Activated T-helper 2 cell treated with anti-CD3 and anti-CD28 coated beads, Interferon-gamma antibody, Interleukin-2, Interleukin-4, amounts not matched to agents 10 μg/mL and 5 μg/mL and 100 μg/mL, durations not matched to agents 14 hours and 24 hours and 36 hours (primary cell): ENCODE results near the gene SCARF1. TPM values are rescaled to one million over a fixed set of nuclear protein-coding genes. Genes with fewer than 3 reads are reported as not detected.
A peak's percentile ranks its signal among the peaks of the same experiment; 100 is the strongest.

Source experiments
- DNase-seq: peaks from one replicate; pipeline ENCODE4 v3.0.0; 2021; ENCODE audit warnings: low spot score
- H3K27ac Mint-ChIP-seq: one replicate; pipeline ENCODE4 v1.8.0; 2021; ENCODE audit warnings: mixed read lengths
- H3K27me3 Mint-ChIP-seq: one replicate; pipeline ENCODE4 v1.8.0; 2021; ENCODE audit warnings: low read depth, mixed read lengths
- H3K36me3 Mint-ChIP-seq: one replicate; pipeline ENCODE4 v1.8.0; 2021; ENCODE audit warnings: low read depth, mixed read lengths
- H3K4me1 Mint-ChIP-seq: one replicate; pipeline ENCODE4 v1.8.0; 2021; ENCODE audit warnings: low read depth, mixed read lengths
- H3K4me3 Mint-ChIP-seq: one replicate; pipeline ENCODE4 v1.8.0; 2021; ENCODE audit warnings: low read depth, mild to moderate bottlenecking, moderate library complexity, mixed read lengths
- H3K9me3 Mint-ChIP-seq: one replicate; pipeline ENCODE4 v1.8.0; 2021; ENCODE audit warnings: mixed read lengths
- intact Hi-C: fragments of 100-400 bp; cut with micrococcal nuclease; formaldehyde crosslinking; loops from one replicate; pipeline ENCODE4 v1.15.1; 2023
- total RNA-seq: library from RNA; stranded (reverse); gene quantifications from 2 replicates; pipeline ENCODE4 v1.2.3, GENCODE V29; 2022

Gene SCARF1
- total RNA-seq, 1 donor from 2014 or later: 3.4 TPM

GRCh38 chr17:1620486-1620885 is 25.0 kb downstream of the SCARF1 start:
- intact Hi-C loops: loop anchor here (10.0 kb wide), 1 partner anchor 346 kb away; the partner anchor contains the start of genes BHLHA9 and TRARG1
- DNase-seq: no peak
- Mint-ChIP-seq H3K36me3 (no peaks in the 10 kb centered on the region), H3K4me3 (no peak overlapping the region), H3K9me3 (no peaks in the 10 kb centered on the region), H3K27ac (no peak overlapping the region), H3K4me1 (no peaks in the 10 kb centered on the region), H3K27me3 (peaks cover 2% of the 10 kb centered on the region)

DNA sequence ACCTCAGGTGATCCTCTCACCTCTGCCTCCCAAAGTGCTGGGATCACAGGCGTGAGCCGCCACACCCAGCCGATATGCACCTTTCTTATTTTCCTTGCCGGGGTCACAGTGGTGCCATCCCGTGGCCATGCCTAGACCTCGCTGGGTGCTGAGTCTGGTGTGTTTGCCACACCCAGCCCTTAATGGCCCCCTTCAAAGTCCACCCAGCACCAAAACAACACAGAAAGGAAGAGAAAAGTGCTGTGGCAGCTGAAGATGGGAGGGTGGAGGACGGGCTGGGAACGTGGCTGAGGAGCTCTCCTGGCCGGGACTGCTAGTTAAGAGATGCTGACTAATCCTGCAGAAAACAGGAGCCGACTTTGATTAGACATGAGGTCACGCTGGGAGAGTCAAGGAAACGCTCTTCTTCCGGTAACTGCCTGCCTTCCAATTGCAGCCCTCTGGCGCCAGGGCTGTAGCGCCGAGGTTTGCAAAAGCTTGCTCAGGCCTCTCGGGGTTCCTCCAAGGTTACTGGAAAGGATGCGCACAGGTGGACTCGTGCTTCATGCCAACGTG is 27.8 kb downstream of the SCARF1 start:
- Mint-ChIP-seq H3K9me3 (no peaks in the 10 kb centered on the region), H3K27ac (peak overlapping the region; percentile 39), H3K4me1 (no peaks in the 10 kb centered on the region)

GRCh38 chr17:1616101-1616500 is 29.4 kb downstream of the SCARF1 start:
- H3K27ac Mint-ChIP-seq: no peak overlapping the region
- intact Hi-C loops: no loop called here
- H3K27me3 Mint-ChIP-seq: no peaks in the 10 kb centered on the region
- no peak overlapping the region for H3K4me3 Mint-ChIP-seq
- H3K9me3 Mint-ChIP-seq: no peaks in the 10 kb centered on the region
- no peaks in the 10 kb centered on the region for H3K36me3 Mint-ChIP-seq
- no peak for DNase-seq
- H3K4me1 Mint-ChIP-seq: no peaks in the 10 kb centered on the region

More for the DNA sequence above, 27.8 kb downstream of the SCARF1 start:
- H3K27me3 Mint-ChIP-seq: no peaks in the 10 kb centered on the region
- DNase-seq: no peak
- no peak overlapping the region for H3K4me3 Mint-ChIP-seq
- H3K36me3 Mint-ChIP-seq: no peaks in the 10 kb centered on the region
- intact Hi-C loops: no loop called here

DNA sequence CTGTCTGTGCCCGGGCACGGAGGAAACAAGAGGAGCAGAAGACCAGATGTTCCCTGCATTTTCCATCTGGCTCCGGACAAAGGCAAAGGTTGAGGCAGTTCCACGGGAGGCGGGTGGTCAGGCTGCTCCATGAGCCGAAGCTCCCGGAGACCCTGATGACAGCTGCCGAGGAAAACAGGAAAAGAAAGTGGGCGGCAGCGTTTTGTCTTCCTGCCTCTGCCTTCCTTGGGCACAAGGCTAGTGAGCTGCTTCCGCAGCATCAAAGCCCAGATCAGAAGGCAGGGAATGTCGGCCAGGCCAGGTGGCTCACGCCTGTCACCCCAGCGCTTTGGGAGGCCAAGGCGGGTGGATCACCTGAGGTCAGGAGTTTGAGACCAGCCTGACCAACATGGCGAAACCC is 33.1 kb downstream of the SCARF1 start:
- no peak for DNase-seq
- Mint-ChIP-seq H3K36me3 (no peaks in the 10 kb centered on the region), H3K9me3 (no peaks in the 10 kb centered on the region), H3K27ac (no peak overlapping the region), H3K4me1 (peaks cover 11% of the 10 kb centered on the region), H3K4me3 (no peak overlapping the region), H3K27me3 (no peaks in the 10 kb centered on the region)
- intact Hi-C loops: no loop called here

DNA sequence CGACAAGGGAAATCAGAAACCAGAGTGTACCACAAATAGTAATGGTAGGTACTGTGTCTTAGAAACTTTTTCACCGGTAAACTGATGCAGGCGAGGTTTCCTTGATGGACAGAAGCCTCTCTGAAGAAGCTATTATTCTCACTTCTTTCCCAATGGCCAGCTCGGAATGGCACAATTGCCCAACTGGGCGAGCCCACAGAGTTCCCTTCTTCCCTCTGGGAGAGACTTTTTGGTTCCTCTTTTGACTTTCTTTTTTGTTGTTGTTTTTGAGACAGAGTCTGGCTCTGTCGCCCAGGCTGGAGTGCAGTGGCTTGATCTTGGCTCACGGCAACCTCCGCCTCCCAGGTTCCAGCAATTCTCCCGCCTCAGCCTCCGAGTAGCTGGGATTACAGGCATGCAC is 33.8 kb downstream of the SCARF1 start:
- no peak overlapping the region for H3K27ac Mint-ChIP-seq
- H3K4me1 Mint-ChIP-seq: peaks cover 18% of the 10 kb centered on the region
- no peak overlapping the region for H3K4me3 Mint-ChIP-seq
- no peaks in the 10 kb centered on the region for H3K9me3 Mint-ChIP-seq
- DNase-seq: no peak
- H3K27me3 Mint-ChIP-seq: no peaks in the 10 kb centered on the region
- intact Hi-C loops: no loop called here
- no peaks in the 10 kb centered on the region for H3K36me3 Mint-ChIP-seq

- no peak for DNase-seq
- H3K4me1 Mint-ChIP-seq: peaks cover 30% of the 10 kb centered on the region
- intact Hi-C loops: no loop called here
- H3K36me3 Mint-ChIP-seq: no peaks in the 10 kb centered on the region
- H3K9me3 Mint-ChIP-seq: no peaks in the 10 kb centered on the region
- peak overlapping the region; percentile 55 for H3K27ac Mint-ChIP-seq
- H3K27me3 Mint-ChIP-seq: no peaks in the 10 kb centered on the region
- H3K4me3 Mint-ChIP-seq: no peak overlapping the region
These were observed 36.9 kb downstream of the SCARF1 start for GRCh38 chr17:1608676-1609075.

DNA sequence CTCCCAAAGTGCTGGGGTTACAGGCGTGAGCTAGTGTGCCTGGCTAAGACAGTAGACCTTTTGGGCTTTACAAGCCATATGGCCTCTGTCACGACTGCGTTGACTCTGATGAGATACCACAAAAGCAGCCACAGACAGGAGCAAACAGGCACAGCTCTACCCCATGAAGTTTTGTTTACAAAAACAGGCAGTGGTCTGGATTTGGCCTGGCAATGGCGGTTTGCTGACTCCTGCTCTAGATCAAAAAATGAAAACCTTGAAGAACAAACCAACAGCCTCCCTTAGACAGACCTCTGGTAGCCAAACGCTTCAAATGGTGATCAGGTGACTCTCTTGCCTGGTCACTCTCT is 37.6 kb downstream of the SCARF1 start:
- Mint-ChIP-seq H3K36me3 (no peaks in the 10 kb centered on the region), H3K9me3 (no peaks in the 10 kb centered on the region), H3K27ac (peak overlapping the region; percentile 98), H3K4me3 (peak overlapping the region; percentile 5), H3K4me1 (peaks cover 30% of the 10 kb centered on the region), H3K27me3 (no peaks in the 10 kb centered on the region)
- intact Hi-C loops: loop anchor here (1.0 kb wide), 2 partner anchors 20 to 46 kb away; partner anchors contain the start of genes PITPNA and SLC43A2
- no peak for DNase-seq

- intact Hi-C loops: no loop called here
- Mint-ChIP-seq H3K9me3 (peaks cover 5% of the 10 kb centered on the region), H3K27ac (peak overlapping the region; percentile 98), H3K4me3 (no peak overlapping the region), H3K36me3 (no peaks in the 10 kb centered on the region), H3K4me1 (peaks cover 30% of the 10 kb centered on the region), H3K27me3 (no peaks in the 10 kb centered on the region)
- no peak for DNase-seq
These were observed 39.1 kb downstream of the SCARF1 start for GRCh38 chr17:1606352-1606985.

DNA sequence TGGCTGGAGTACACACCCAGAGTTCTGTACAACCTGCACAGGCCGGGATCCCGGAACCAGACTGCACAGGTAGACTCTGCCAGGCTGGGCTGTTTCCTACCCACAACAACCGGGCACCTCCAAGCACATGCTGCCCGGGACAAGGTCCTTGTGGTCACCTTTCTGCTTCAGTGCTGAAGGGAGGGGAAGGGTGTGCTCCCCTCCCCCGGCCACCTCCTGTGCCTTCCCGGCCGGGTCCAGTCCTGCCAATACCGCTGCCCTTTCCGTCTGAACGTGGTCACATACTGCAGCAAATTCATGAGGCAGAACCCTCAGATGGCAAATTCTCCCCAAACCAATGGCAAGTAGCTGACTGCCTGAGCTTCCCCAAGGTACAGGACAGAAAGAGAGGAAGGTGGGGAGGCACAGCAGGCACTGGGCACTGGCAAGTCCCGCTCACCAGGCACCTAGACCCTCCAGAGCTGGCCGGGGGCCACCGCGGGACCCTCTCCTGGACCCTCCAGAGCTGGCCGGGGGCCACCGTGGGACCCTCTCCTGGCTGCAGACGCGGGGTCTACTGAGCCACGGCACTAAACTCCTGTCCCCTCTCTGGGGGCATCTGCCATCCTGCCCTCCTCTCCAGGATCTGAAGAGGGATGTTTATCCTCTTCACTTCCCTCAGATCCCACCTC is 39.7 kb downstream of the SCARF1 start:
- Mint-ChIP-seq H3K9me3 (peaks cover 7% of the 10 kb centered on the region), H3K27me3 (no peaks in the 10 kb centered on the region), H3K4me1 (peaks cover 30% of the 10 kb centered on the region), H3K4me3 (peak overlapping the region; percentile 21), H3K36me3 (no peaks in the 10 kb centered on the region), H3K27ac (peak overlapping the region; percentile 76)
- no peak for DNase-seq
- intact Hi-C loops: no loop called here

- no peak for DNase-seq
These were observed 40.6 kb downstream of the SCARF1 start for GRCh38 chr17:1604831-1605528.

DNA sequence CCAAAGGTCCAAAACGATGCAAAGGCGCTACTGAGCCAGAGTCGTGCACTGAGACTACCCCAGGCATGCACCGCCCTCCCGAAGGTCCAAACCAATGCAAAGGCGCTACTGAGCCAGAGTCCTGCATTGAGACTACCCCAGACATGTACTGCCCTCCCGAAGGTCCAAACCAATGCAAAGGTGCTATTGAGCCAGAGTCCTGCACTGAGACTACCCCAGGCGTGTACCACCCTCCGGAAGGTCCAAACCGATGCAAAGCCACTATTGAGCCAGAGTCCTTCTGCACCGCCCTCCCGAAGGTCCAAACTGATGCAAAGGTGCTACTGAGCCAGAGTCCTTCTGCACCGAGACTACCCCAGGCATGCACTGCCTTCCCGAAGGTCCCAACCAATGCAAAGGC is 44.0 kb downstream of the SCARF1 start:
- no peak for DNase-seq
- peaks cover 7% of the 10 kb centered on the region for H3K9me3 Mint-ChIP-seq
- no peaks in the 10 kb centered on the region for H3K36me3 Mint-ChIP-seq
- peaks cover 11% of the 10 kb centered on the region for H3K4me1 Mint-ChIP-seq
- no peak overlapping the region for H3K27ac Mint-ChIP-seq
- no peak overlapping the region for H3K4me3 Mint-ChIP-seq
- no peaks in the 10 kb centered on the region for H3K27me3 Mint-ChIP-seq
- intact Hi-C loops: no loop called here

More at GRCh38 chr17:1604831-1605528, 40.6 kb downstream of the SCARF1 start:
- no peak overlapping the region for H3K27ac Mint-ChIP-seq
- H3K4me3 Mint-ChIP-seq: no peak overlapping the region
- peaks cover 30% of the 10 kb centered on the region for H3K4me1 Mint-ChIP-seq
- peaks cover 7% of the 10 kb centered on the region for H3K9me3 Mint-ChIP-seq
- intact Hi-C loops: no loop called here
- no peaks in the 10 kb centered on the region for H3K27me3 Mint-ChIP-seq
- H3K36me3 Mint-ChIP-seq: no peaks in the 10 kb centered on the region

- no peaks in the 10 kb centered on the region for H3K36me3 Mint-ChIP-seq
- H3K4me3 Mint-ChIP-seq: no peak overlapping the region
- H3K4me1 Mint-ChIP-seq: no peaks in the 10 kb centered on the region
- DNase-seq: no peak
- intact Hi-C loops: no loop called here
- no peaks in the 10 kb centered on the region for H3K27me3 Mint-ChIP-seq
- peaks cover 7% of the 10 kb centered on the region for H3K9me3 Mint-ChIP-seq
- no peak overlapping the region for H3K27ac Mint-ChIP-seq
These were observed 47.0 kb downstream of the SCARF1 start for GRCh38 chr17:1598399-1599095.
